Fibroblast of skin of scalp (primary cell): ENCODE results near the gene FOXJ3.

ENCODE experiments used
- DNase-seq: peaks from one replicate; pipeline ENCODE4 v3.0.0-alpha.2; 2013

The FOXJ3 gene

DNA sequence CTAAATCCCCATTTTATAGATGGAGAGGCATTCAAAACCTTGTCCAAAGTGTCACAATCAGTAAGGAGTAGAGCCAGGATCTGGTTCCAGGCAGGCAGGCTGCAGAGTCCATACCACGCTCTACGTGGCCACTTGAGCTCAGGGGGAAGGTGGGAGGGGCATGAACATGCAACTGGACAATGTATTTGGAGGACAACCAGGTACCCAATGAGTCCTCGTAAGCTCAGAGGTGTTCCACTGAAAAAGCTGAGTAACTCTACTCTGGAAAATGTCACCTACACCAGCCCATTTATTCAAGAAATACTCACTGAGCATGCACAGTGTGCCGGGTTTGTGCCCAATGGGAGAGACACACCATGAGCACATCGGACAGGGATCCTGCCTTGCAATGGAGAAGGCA lies 193.1 kb downstream of the FOXJ3 start:
- DNase-seq: no peak

DNA sequence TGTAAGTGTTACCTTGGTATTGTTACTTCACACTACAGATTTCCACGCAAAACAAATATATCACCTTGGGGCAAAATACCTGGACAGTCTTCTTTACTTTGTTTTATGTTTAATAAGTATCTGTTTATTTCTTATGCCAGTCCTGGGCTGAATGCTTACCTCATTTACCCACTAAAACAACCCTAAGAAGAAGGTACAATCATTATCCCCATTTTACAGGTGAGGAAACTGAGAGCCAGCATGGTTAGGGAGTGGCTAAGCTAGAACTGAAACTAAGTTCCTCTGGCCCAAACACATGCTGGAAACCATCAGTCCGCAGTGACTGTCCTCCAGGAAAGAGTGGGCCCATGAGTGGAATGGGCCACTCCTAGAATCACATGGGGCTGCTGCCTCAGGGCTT lies 194.8 kb downstream of the FOXJ3 start:
- DNase-seq: no peak

DNA sequence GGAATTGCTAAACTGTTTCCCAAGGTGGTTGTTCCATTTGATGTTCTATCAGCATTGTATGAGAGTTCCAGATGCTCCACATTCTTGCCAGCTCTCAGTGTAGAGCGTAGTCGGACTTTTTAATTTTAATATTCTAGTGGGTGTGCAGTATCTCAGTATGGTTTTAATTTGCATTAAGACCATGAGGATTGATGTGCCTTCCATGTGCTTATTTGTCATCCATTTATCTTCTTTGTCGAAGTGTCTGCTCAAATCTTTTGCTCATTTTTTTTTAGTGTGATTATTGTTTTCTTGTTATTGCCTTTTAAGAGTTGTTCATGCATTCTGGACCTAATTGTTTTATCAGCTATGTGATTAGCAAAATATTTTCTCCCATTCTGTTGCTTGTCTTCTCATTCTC lies 195.6 kb downstream of the FOXJ3 start:
- DNase-seq: no peak

DNA sequence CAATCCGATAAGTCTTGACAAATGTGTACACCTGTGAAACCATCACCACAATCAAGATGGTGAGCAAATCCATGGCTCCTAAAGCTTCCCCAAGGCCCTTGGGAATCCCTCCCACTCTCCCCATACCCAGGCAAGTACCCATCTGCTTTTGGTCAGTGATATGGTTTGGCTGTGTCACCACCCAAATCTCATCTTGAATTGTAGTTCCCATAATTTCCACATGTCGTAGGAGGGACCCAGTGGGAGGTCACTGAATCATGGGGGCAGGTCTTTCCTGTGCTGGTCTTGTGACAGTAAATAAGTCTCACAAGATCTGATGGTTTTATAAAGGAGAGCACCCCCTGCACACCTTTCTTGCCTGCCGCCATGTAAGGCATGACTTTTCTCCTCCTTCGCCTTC lies 196.4 kb downstream of the FOXJ3 start:
- no peak for DNase-seq

DNA sequence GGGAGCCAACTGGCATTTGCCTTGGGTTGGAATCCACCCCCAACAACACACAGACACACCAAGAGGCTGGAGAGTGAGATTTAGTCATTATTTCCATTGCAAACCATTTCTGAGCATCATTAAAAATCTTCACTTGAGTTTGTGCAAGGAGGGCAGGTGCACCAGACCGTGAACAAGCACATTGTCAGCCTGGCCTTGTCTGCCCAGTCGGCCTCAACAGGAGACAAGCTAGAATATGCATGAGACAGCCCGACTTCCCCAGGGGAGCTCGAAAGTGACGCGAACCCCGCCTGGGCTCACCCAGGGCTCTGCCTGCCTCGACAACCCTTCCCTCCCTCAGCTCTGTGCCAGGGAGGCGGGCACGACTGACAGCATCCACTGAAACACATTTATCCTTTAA lies 197.3 kb downstream of the FOXJ3 start:
- no peak for DNase-seq

DNA sequence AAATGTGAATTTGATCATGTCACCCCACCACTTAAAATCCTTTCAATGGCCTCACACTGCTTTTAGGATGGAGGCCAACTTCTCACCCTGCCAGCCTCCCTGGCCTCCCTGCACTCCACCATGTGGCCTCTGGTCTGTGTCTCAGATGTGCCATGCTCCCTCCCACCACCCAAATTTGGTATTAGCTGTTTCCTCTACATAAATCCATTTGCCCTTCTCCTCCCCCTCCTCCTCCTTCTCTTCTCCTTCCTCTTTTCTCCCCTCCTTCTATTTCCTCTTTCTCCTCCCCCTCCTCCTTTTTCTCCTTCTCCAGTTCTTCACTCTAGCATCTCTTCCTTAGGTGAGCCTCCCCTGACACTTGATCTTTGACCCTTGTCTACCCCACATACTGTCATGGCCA lies 198.6 kb downstream of the FOXJ3 start:
- DNase-seq: no peak

DNA sequence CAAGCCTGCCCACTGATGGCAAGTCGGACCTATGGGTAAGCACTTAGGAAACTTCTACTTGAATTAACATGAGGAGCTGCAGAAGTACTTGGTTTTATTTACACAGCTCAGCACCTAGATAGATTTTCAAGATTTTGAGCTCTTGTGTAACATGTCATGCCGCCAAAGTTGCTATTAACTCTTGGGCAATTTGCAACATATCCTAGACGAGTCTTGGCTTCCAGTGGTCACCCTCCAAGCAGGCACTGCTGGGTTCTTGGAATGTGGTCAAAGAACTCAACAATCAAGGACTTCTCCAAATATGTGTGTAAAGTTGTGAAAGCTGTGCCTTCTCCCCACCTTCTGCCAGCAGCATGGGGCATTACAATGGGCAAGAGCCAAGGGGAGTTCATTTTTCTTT lies 199.6 kb downstream of the FOXJ3 start:
- DNase-seq: no peak

DNA sequence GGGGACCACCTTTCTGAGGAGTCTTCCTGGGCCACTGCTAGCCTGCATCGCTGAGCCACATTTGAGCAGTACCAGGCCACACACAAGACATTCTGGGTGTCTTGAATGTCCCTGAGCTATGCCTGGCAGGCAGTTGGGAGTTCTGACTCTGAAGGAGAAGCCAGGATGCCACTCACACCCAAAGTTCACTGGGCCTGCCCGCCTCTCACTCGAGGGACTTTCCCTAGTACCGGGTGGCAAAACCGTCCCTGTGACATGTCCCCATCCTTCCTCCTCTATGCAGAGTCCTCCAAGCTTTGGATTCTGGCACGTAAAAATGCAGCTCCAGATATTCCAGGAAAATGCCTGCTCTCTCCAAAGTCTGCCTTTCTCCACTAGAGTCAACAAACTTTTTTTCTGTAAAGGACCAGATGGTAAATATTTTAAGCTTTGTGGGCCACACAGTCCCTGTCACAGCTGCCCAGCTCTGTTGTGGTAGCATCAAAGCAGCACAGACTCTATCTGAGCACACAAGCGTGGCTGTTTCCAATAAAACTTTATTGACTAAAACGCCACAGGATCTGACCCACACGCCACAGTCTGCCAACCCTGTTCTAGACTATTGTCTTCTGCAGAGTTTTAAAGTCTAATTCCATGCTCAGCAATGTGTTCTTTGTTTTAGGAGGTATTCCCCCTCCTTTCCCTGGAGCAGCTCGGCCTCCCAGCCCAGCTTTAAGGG lies 201.1 kb downstream of the FOXJ3 start:
- no peak for DNase-seq

DNA sequence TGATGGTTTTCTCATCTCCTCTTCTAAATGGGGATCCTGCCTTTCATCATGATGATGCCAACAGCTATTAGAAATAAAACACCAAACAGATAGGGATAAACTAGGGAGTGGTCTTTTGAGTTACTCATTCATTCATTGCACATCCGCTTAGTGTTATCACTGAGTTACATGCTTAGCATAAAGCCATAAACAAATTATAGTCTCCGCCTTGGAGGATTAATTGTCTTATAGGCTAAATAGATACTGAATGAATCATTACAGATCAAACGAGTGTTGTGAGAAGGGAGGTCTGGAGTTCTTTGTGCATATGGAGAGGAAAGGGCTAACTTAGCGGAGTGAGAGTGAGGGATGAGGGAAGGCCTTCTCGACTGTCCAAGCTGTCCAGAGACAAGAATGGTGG lies 201.6 kb downstream of the FOXJ3 start:
- DNase-seq: no peak

DNA sequence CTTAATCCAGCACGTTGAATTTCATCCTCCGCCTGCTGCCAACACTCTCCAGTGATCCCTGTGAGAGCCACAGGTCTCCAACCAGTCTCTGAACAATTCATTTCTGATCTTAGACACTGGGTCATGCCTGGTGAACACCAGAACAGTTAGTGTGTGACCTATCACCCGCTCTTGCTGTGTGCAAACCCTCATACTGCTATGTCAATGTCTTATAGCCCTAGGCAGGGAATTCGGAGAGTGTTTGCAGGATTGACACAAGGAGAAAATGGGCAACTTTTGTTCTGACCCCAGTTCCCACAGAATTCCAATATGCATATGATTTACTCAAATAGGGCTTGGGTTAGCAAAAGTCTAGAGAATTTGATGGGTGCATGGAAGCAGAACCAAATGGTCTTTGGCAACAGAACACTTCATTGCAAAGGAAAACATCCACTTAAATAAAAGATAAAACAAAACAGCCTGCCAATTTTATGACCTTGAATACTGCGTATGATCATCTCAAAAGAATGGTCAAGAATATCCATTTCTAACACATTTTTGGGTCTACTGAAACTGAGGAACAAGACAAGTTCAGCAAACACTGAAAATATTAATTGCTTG lies 204.9 kb downstream of the FOXJ3 start:
- DNase-seq: no peak

DNA sequence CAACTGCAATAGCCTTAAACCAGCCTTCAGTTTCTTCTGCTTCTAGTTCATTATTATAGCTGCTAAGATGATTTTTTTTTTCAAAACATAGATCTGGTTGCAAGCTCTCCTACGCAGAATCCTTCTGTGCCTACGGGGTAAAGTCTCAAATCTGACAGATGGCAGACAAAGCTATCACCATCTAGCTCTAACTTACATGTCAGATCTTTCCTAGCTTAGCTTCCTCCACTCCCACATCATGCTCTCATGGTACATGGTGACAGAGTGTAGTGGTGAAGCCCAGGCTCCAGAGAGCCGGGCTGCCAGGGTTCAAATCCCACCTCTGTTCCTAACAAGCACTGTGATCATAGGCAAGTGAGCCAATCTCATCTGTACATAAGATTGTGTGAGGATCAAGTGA lies 206.1 kb downstream of the FOXJ3 start:
- DNase-seq: no peak

DNA sequence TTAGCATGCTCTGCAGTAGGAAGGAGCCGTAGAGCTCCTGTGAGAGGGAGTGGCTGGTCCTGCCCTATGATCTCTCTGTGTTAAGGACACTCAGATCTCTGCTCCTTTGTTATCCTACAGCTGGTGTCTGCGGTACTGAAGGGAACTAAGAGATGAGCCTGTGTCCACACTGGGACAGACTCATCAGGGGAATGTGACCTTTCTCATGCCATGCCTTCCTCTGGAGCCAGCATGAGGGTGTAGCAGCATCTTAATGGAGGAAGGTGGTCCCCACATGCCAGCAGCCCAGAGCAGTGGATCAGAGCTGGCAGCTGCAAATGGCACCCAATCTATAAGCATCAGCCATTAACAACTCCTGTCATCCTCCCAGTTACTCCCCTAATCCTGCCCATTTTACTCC lies 206.5 kb downstream of the FOXJ3 start:
- DNase-seq: no peak

DNA sequence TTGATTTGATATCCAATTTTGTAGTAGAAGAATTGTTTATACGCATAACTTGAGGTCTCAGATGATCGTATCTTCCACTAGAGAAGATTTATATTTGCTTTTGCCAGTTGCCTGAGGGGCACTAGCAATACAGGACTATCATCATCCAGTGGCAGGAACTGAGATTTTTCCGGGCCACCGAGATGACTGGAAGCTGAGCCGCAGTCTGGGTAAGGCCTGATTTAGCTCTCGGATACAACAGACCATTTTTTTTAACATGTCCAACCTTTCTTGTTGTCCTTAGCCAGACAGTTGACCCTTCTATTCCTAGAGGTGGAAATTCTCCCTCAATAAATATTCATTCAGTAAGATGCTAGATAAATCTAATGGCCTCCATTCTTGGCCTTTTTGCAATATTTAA lies 207.3 kb downstream of the FOXJ3 start:
- DNase-seq: no peak
